GM19372 (cell line): ENCODE results near the gene VPS26A.

ENCODE experiments used
- ATAC-seq: cut with Tn5 transposase; IDR thresholded peaks from one replicate; pipeline ENCODE4 v1.9.1; 2021; ENCODE audit warnings: mild to moderate bottlenecking, low read depth, moderate library complexity; ENCODE audit not compliant: unreplicated experiment

The VPS26A gene

DNA sequence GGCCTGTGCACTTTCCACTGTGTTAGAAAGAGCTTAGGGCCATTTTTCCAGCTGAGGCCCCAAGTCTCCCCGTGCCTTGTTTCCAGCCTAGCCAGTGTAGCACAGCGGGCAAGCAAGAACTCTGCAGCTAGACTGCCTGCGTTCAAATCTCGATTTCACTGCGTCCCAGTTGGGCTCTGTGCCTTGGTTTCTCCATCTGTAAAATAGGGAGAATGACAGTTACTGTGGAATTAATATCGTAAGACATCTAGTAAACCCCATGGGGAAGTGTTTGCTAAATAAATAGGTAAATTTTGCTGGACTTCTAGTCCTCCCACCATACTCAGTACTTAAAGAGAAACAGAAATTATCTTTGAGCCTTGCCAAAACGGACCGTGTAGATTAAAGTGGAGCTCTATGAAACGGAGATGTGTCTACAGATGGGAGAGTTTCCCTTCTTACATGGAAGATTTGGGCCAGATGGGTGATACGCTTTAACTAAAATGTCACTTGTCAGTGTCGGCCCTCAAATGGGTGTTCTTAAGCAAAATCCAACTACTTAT lies 92.7 kb downstream of the VPS26A start:
- ATAC-seq: no peak

DNA sequence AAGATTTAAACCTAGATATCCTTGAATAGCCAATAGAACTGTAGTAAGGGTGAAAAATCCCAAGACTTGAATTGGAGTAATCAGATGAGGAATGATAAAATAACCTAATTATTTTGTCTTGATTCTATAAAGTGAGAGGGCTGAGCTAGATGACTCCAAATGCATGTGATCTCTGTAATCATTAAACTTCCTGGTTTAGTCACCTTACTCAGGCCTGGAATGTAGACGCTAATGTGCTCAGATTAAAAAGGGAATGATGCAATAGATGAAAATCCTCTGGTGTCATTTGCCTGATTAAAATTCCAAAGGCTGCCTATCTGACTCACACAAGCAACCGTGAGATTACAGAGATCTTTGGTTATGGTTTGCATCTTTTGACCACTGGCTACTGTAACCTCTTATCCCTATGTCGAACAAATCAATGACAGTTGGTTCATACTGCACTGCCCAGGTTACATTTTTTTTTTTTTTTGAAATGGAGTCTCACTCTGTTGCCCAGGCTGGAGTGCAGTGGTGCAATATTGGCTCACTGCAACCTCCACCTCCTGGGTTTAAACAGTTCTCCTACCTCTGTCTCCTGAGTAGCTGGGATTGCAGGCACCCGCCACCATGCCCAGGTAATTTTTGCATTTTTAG lies 93.3 kb downstream of the VPS26A start:
- ATAC-seq: no peak

DNA sequence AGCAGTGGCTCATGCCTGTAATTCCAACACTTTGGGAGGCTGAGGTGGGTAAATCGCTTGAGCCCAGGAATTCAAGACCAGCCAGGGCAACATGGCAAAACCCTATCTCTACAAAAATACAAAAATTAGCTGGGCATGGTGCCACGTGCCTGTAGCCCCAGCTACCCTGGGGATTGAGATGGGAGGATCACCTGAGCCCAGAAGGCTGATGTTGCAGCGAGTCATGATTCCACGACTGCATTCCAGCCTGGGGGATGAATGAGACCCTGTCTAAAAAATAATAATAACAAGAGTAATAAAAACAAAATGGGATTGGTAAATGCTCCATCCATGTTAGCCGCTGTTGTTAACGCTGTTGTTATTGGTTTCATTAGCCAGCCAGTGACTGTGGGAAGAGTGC lies 94.9 kb downstream of the VPS26A start:
- ATAC-seq: no peak

DNA sequence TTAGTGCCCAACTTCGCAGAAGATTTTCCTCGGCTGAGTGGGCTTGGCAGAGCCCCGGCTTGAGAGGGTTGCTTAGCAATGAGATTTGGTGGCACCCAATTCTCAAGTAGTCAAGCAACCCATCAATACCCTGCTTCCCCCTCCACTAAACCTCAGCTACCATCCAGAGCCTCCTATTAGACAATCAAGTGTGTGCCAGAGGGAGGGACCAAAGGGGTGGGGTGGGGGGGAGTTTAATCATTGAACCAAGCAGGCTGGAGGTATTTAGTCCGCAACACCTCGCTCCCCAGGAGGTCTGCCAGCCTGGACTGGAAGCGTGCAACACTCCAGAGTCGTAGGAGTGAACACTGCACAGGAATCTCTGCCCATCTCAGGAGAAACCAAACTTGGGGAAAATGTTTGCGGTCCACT lies 96.1 kb downstream of the VPS26A start, which contains the start of gene HKDC1:
HKDC1 (plus strand) TSS at position 292 of the 411 bp plus-strand sequence; CDS start at position 396, 104 bp downstream.
- no peak for ATAC-seq

DNA sequence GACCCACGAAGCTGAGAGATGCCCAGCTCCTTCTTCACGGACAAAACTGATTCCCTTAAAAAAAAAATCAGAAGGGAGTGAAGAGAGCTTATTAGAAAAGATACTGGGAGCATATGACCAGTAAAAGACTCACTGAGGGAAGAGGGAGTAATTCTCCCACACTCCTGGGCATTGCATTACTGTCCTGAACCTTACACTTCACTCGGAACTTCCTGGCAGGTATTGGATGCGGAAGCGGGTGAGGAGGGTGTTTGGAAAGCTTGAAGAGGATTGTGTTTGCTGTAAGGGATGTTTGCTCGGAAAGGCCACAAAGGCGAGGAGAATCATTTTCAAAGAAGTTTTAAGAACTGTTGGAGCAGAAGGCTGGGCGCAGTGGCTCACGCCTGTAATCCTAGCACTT lies 96.5 kb downstream of the VPS26A start:
- ATAC-seq: no peak
